ENCODE results near the gene PAX9.

GRCh38 chr14:36713960-36714703 is 52.5 kb downstream of the PAX9 start:
- no peak for TF ChIP-seq CTCF (IDR thresholded peaks at IDR 0.05; ENCODE audit: poor library complexity)
- TF ChIP-seq EZH2phosphoT487 (IDR thresholded peaks at IDR 0.05; ENCODE audit: low read depth, severe bottlenecking, unreplicated experiment), result no peak
- TF ChIP-seq EZH2 (IDR thresholded peaks at IDR 0.05; ENCODE audit: borderline replicate concordance), result no peak
